VCaP (cell line): ENCODE results near the gene HMX3.

Experiments used
- H3K27ac ChIP-seq: fragments of 450-650 bp; 2 replicates; pipeline ENCODE4 v1.5.1; 2017
- CTCF ChIP-seq: fragments of 450-650 bp; conservative IDR thresholded peaks from 2 replicates; pipeline ENCODE4 v1.5.1; 2017; ENCODE audit warnings: mild to moderate bottlenecking, moderate library complexity

Gene HMX3

GRCh38 chr10:123134915-123135414 lies 805 bp upstream of the HMX3 start:
- H3K27ac ChIP-seq: no peak overlapping the region
- TF ChIP-seq CTCF: no peak

- TF ChIP-seq CTCF: no peak
- no peak overlapping the region for H3K27ac ChIP-seq
Observed at GRCh38 chr10:123136221-123136805, 543 bp downstream of the HMX3 start.

- no peak overlapping the region for H3K27ac ChIP-seq
Observed at GRCh38 chr10:123136806-123137642, 1.3 kb downstream of the HMX3 start.

GRCh38 chr10:123139165-123139520 lies 3.4 kb downstream of the HMX3 start:
- no peak for TF ChIP-seq CTCF
- no peak overlapping the region; the same call in 1 of the 2 replicates for H3K27ac ChIP-seq

More at GRCh38 chr10:123136806-123137642, 1.3 kb downstream of the HMX3 start:
- TF ChIP-seq CTCF: no peak

GRCh38 chr10:123139521-123140163 lies 3.9 kb downstream of the HMX3 start:
- H3K27ac ChIP-seq: no peak overlapping the region; the same call in 1 of the 2 replicates
- no peak for TF ChIP-seq CTCF

- H3K27ac ChIP-seq: no peak overlapping the region; the same call in 1 of the 2 replicates
- 0 out of 2 replicates have a peak, but pooled peaks have one; percentile 6 for TF ChIP-seq CTCF
Observed at GRCh38 chr10:123140164-123140982, 4.6 kb downstream of the HMX3 start.
